ENCODE data around the gene NR1H3. TPM values are rescaled to one million over a fixed set of nuclear protein-coding genes. Genes with fewer than 3 reads are reported as not detected.
A peak's percentile ranks its signal among the peaks of the same experiment; 100 is the strongest.

Gene NR1H3
- total and polyA plus RNA-seq, 10 of the 15 experiments (the other 5 are each of a cell fraction or from before 2014, with no cell fraction given), result 2.6 to 8.9 (median 4.5) TPM

GRCh38 chr11:47248664-47249377 lies 9.0 kb upstream of the NR1H3 start, which contains the start of gene ACP2 (continued):
- TF ChIP-seq RELB (IDR thresholded peaks at IDR 0.05; ENCODE audit: low read depth) (peak; percentile 93), MXI1 (IDR thresholded peaks at IDR 0.05; ENCODE audit: low read depth, low read length) (peak; percentile 90), FOXM1 (IDR thresholded peaks at IDR 0.05; ENCODE audit: low read depth, low read length) (no peak; the same call in 1 of the 2 replicates), EZH2 (IDR thresholded peaks at IDR 0.05; ENCODE audit: borderline replicate concordance, control insufficient read depth, low read depth, low read length) (no peak), WRNIP1 (IDR thresholded peaks at IDR 0.05; ENCODE audit: borderline replicate concordance, low read depth, low read length) (peak; percentile 87; the same call in 1 of the 2 replicates), EP300 (IDR thresholded peaks at IDR 0.05; ENCODE audit: borderline replicate concordance in 1 of 2, control insufficient read depth in 1 of 2, low read depth in 2 of 2, low read length in 2 of 2) (no peak), ZNF687 (IDR thresholded peaks at IDR 0.05) (peak; percentile 70), POLR2AphosphoS2 (IDR thresholded peaks at IDR 0.05; ENCODE audit: low read depth, low read length) (0 out of 2 replicates have a peak, but pooled peaks have one; percentile 78), RELA (IDR thresholded peaks at IDR 0.05; ENCODE audit: borderline replicate concordance, partially characterized antibody) (peak; percentile 89), ZNF384 (IDR thresholded peaks at IDR 0.05; ENCODE audit: borderline replicate concordance, low read depth, low read length) (no peak), TCF12 (IDR thresholded peaks at IDR 0.05; ENCODE audit: low read depth, low read length) (peak; percentile 75; the same call in 1 of the 2 replicates), RAD51 (IDR thresholded peaks at IDR 0.05) (no peak), CUX1 (IDR thresholded peaks at IDR 0.05; ENCODE audit: insufficient replicate concordance, low read depth, low read length) (no peak), BRCA1 (IDR thresholded peaks at IDR 0.05; ENCODE audit: low read depth, low read length) (no peak), ZBED1 (IDR thresholded peaks at IDR 0.05; ENCODE audit: borderline replicate concordance) (peak; percentile 24; the same call in 1 of the 2 replicates), TCF3 (IDR thresholded peaks at IDR 0.05; ENCODE audit: borderline replicate concordance, insufficient read depth, low read depth, low read length) (peak; percentile 81), ATF7 (IDR thresholded peaks at IDR 0.05; ENCODE audit: low read depth) (peak; percentile 44; the same call in 1 of the 2 replicates), SREBF1 (IDR thresholded peaks at IDR 0.05; ENCODE audit: low read length) (no peak)

Measured in GM12878 (cell line).